Sigmoid colon (tissue), 4 donors: ENCODE measurements around the gene PER3.

Experiments used
- POLR2AphosphoS5 ChIP-seq, 4 donors: sonication (generic); formaldehyde crosslinking; IDR thresholded peaks; one replicate each; pipeline ENCODE4 v1.6.1; 2017; ENCODE audit warnings: antibody characterized with exemption in 4 of 4
- TF ChIP-seq, protein P1 (sequence below), 4 experiments: fragments of 450-650 bp in 3 of 4; fragments of 200-600 bp in 1 of 4; IDR thresholded peaks; one replicate each; pipeline ENCODE4 v1.5.1; 2016 to 2019; ENCODE audit warnings: antibody characterized with exemption in 4 of 4, mild to moderate bottlenecking in 3 of 4, moderate library complexity in 2 of 4

DNA sequence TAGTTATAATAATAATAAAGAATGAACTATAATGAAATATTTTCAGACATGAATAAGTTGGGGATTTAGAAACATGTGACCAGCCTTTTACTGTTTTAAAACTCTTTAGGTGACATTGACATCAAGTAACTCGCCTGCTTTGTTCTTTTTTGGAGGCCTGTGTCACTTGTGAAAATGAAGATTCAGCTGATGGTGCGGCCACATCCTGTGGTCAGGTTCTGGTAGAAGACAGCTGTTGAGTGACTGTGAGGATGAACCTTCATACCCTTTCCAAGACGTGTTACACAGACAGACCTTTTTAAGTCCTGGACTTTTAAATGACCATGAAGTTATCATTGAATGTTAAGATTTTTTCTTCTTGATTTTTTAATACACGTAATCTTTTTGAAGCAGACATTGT lies 58.4 kb downstream of the PER3 start:
- TF ChIP-seq, protein P1, sequence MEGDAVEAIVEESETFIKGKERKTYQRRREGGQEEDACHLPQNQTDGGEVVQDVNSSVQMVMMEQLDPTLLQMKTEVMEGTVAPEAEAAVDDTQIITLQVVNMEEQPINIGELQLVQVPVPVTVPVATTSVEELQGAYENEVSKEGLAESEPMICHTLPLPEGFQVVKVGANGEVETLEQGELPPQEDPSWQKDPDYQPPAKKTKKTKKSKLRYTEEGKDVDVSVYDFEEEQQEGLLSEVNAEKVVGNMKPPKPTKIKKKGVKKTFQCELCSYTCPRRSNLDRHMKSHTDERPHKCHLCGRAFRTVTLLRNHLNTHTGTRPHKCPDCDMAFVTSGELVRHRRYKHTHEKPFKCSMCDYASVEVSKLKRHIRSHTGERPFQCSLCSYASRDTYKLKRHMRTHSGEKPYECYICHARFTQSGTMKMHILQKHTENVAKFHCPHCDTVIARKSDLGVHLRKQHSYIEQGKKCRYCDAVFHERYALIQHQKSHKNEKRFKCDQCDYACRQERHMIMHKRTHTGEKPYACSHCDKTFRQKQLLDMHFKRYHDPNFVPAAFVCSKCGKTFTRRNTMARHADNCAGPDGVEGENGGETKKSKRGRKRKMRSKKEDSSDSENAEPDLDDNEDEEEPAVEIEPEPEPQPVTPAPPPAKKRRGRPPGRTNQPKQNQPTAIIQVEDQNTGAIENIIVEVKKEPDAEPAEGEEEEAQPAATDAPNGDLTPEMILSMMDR (IDR thresholded peaks at IDR 0.05): no peak
- no peak for TF ChIP-seq POLR2AphosphoS5 (IDR thresholded peaks at IDR 0.05)
